Natural killer cell (primary cell): Measurements from ENCODE around the gene CYP27A1. TPM values are rescaled to one million over a fixed set of nuclear protein-coding genes. Genes with fewer than 3 reads are reported as not detected.

Experiments used
- ATAC-seq, 3 donors: fragments of 150-1000 bp in 2 of 3; fragments of 200-7000 bp in 1 of 3; cut with Tn5 transposase; 1 replicate in 1 of 3; 2 replicates in 2 of 3; pipeline ENCODE4 v1.10.0; 2021; ENCODE audit warnings: mild to moderate bottlenecking in 2 of 3, moderate library complexity in 2 of 3
- DNase-seq, 2 donors: peaks; one replicate each; pipeline versions ENCODE4 v3.0.0 to v3.0.0-alpha.2; 2013 to 2021; ENCODE audit warnings: mixed read lengths in 1 of 2
- H3K27ac ChIP-seq: one replicate; pipeline ENCODE4 v1.5.1; 2013; ENCODE audit warnings: mild to moderate bottlenecking, low read length
- H3K27me3 ChIP-seq: one replicate; pipeline ENCODE4 v1.6.1; 2013; ENCODE audit warnings: low read length; ENCODE audit not compliant: control insufficient read depth, insufficient read depth
- H3K36me3 ChIP-seq: one replicate; pipeline ENCODE4 v1.6.1; 2013; ENCODE audit warnings: low read length; ENCODE audit not compliant: control insufficient read depth, insufficient read depth
- H3K4me1 ChIP-seq: one replicate; pipeline ENCODE4 v1.6.1; 2013; ENCODE audit warnings: low read length; ENCODE audit not compliant: control insufficient read depth, insufficient read depth
- H3K4me3 ChIP-seq: one replicate; pipeline ENCODE4 v1.5.1; 2013; ENCODE audit warnings: low read length
- H3K9me3 ChIP-seq: one replicate; pipeline ENCODE4 v1.6.1; 2013; ENCODE audit warnings: low read length; ENCODE audit not compliant: control insufficient read depth, insufficient read depth
- H3K27ac Mint-ChIP-seq, 2 donors: one replicate each; pipeline ENCODE4 v1.8.0; 2022; ENCODE audit warnings: mild to moderate bottlenecking in 2 of 2, mixed read lengths in 2 of 2, moderate library complexity in 1 of 2
- H3K27me3 Mint-ChIP-seq, 2 donors: one replicate each; pipeline ENCODE4 v1.8.0; 2022; ENCODE audit warnings: low read depth in 2 of 2, mixed read lengths in 2 of 2
- H3K36me3 Mint-ChIP-seq: one replicate; pipeline ENCODE4 v1.8.0; 2022; ENCODE audit warnings: mixed read lengths
- H3K4me1 Mint-ChIP-seq, 2 donors: one replicate each; pipeline ENCODE4 v1.8.0; 2022; ENCODE audit warnings: mixed read lengths in 2 of 2
- H3K4me3 Mint-ChIP-seq: one replicate; pipeline ENCODE4 v1.8.0; 2022; ENCODE audit warnings: mild to moderate bottlenecking, moderate library complexity, mixed read lengths
- H3K9me3 Mint-ChIP-seq, 2 donors: one replicate each; pipeline ENCODE4 v1.8.0; 2022; ENCODE audit warnings: mixed read lengths in 2 of 2
- WGBS: methylation state at CpG from one replicate; pipeline ENCODE4 v1.1.7; 2013; ENCODE audit warnings: missing lambda C conversion rate; ENCODE audit not compliant: insufficient coverage; 5-methylcytosine and 5-hydroxymethylcytosine counted together
- intact Hi-C: fragments of 100-400 bp; cut with micrococcal nuclease; formaldehyde crosslinking; loops from one replicate; pipeline ENCODE4 v1.14.2; 2022
- total RNA-seq, 4 donors: library from RNA; stranded (reverse); fragments of 120-200 nt in 1 of 4; gene quantifications; one replicate each; pipeline versions ENCODE4 v1.2.3 to v1.2.4, GENCODE V29; 2013 to 2022
- TF ChIP-seq, protein P1 (sequence below): fragments of 200-600 bp; IDR thresholded peaks from one replicate; pipeline ENCODE4 v1.8.0; 2022; ENCODE audit warnings: antibody characterized with exemption

Gene CYP27A1
- total RNA-seq, 3 donors from 2014 or later (not counting 1 experiment from before 2014, with no cell fraction given) = 0.61 to 1.6 TPM; not detected in 1

DNA sequence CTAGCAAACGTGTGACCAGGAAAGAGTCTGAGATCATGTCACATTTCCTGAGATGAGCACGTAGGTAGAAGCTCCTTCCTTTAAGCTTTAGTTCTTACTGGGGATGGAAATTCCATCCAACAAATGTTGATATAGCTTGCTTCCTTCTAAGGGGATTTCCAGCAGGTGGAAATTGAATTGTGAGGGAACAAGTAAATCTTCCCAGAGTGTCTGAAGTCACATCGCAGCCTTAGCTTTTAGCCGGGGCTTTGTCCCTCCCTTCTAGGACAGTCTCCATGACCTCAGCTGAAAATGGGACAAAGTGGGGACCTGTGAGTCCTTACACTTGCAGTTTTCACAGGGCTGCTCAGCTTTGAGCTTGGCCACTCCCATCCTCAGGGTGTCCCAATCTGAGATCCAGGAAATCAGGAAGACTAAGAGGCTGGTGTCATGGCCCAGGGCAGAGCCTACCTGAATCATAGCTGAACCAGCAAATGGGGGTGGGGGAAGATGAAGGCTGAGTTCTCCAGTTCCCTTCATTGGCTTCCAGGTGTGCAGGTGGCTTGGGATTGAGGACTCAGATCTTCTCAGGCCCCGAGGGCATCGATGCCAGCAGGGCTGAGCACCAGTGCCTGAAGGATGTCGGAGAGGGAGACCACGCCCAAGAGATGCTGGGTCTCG, 41.4 kb downstream of the CYP27A1 start:
- H3K4me3 Mint-ChIP-seq = no peak overlapping the region
- Histone ChIP-seq H3K27ac (no peak overlapping the region), H3K4me1 (no peaks in the 10 kb centered on the region), H3K9me3 (no peaks in the 10 kb centered on the region), H3K36me3 (no peaks in the 10 kb centered on the region), H3K4me3 (no peak overlapping the region), H3K27me3 (no peaks in the 10 kb centered on the region)
- WGBS = 80% methylated on average over 9 of the region's 9 CpGs
- no peaks in the 10 kb centered on the region for H3K36me3 Mint-ChIP-seq
- DNase-seq = no peak
- H3K9me3 Mint-ChIP-seq = no peaks in the 10 kb centered on the region
- H3K27me3 Mint-ChIP-seq = peaks cover 5 to 9% of the 10 kb centered on the region in 2 donors
- H3K27ac Mint-ChIP-seq = no peak overlapping the region
- TF ChIP-seq, protein P1, sequence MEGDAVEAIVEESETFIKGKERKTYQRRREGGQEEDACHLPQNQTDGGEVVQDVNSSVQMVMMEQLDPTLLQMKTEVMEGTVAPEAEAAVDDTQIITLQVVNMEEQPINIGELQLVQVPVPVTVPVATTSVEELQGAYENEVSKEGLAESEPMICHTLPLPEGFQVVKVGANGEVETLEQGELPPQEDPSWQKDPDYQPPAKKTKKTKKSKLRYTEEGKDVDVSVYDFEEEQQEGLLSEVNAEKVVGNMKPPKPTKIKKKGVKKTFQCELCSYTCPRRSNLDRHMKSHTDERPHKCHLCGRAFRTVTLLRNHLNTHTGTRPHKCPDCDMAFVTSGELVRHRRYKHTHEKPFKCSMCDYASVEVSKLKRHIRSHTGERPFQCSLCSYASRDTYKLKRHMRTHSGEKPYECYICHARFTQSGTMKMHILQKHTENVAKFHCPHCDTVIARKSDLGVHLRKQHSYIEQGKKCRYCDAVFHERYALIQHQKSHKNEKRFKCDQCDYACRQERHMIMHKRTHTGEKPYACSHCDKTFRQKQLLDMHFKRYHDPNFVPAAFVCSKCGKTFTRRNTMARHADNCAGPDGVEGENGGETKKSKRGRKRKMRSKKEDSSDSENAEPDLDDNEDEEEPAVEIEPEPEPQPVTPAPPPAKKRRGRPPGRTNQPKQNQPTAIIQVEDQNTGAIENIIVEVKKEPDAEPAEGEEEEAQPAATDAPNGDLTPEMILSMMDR = no peak
- intact Hi-C loops = no loop called here
- H3K4me1 Mint-ChIP-seq = no peaks in the 10 kb centered on the region
- ATAC-seq = no peak

DNA sequence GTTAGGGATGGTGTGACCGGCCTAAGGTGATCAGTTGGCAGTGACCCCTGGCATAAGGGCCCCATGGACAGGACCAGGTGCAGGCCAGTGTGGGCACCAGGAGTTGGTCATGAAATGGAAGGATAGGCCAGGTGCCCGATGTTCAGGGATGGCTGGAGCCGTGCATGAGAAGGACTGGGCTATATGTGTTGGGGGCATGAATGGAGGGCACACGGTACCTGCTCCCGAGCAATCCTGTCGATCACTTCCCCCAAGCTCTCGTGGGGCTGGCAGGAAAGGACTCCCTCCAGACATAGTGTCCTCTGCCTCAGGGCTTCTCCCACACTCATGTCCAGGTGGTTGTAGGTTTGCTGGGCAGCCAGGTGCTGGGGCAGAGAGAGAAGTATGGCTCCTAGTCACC, 42.1 kb downstream of the CYP27A1 start:
- no peak overlapping the region for H3K27ac Mint-ChIP-seq
- H3K4me1 Mint-ChIP-seq = no peaks in the 10 kb centered on the region
- no peak overlapping the region for H3K27ac ChIP-seq
- no peak overlapping the region for H3K4me3 Mint-ChIP-seq
- TF ChIP-seq, protein P1 = no peak
- no peaks in the 10 kb centered on the region for H3K36me3 Mint-ChIP-seq
- 84% methylated on average over 7 of the region's 7 CpGs for WGBS
- ATAC-seq = no peak
- H3K4me3 ChIP-seq = no peak overlapping the region
- DNase-seq = no peak
- H3K9me3 Mint-ChIP-seq = no peaks in the 10 kb centered on the region
- peaks cover 5 to 9% of the 10 kb centered on the region in 2 donors for H3K27me3 Mint-ChIP-seq
- H3K4me1 ChIP-seq = no peaks in the 10 kb centered on the region
- H3K36me3 ChIP-seq = no peaks in the 10 kb centered on the region
- no peaks in the 10 kb centered on the region for H3K9me3 ChIP-seq
- intact Hi-C loops = no loop called here
- H3K27me3 ChIP-seq = no peaks in the 10 kb centered on the region

DNA sequence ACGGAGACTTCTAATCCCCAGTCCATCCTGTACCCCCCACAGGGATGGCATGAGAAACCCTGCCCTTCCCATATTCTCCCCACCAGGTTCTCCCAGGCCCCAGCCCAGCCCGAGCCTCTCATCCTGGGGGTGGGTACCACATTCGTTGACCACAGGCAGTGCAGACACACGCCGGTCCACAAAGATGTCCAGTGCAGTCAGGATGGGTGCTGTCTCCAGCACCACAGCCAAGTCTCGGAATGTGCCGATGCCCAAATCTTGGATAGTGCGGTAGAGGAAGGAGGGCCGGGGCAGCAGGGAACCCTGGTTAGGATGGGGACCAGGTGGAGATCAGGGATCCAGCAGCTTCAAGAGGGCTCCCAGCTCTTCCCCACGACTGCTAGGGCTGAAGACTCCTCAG, 44.8 kb downstream of the CYP27A1 start:
- no peaks in the 10 kb centered on the region for H3K9me3 ChIP-seq
- no peaks in the 10 kb centered on the region for H3K36me3 ChIP-seq
- no peaks in the 10 kb centered on the region for H3K4me1 Mint-ChIP-seq
- no peak overlapping the region for H3K4me3 ChIP-seq
- H3K27me3 Mint-ChIP-seq = peaks cover under 1 to 12% of the 10 kb centered on the region in 2 donors
- no peaks in the 10 kb centered on the region for H3K9me3 Mint-ChIP-seq
- 87% methylated on average over 10 of the region's 10 CpGs for WGBS
- intact Hi-C loops = no loop called here
- no peak overlapping the region for H3K27ac ChIP-seq
- no peaks in the 10 kb centered on the region for H3K27me3 ChIP-seq
- DNase-seq = no peak
- H3K36me3 Mint-ChIP-seq = no peaks in the 10 kb centered on the region
- H3K27ac Mint-ChIP-seq = no peak overlapping the region
- no peak for ATAC-seq
- H3K4me1 ChIP-seq = no peaks in the 10 kb centered on the region
- TF ChIP-seq, protein P1 = no peak
- H3K4me3 Mint-ChIP-seq = no peak overlapping the region
